GM23338 (cell line): ENCODE results near the gene MAD1L1.

Experiments used
- EZH2phosphoT487 ChIP-seq: fragments of 200-600 bp; sonication (generic); IDR thresholded peaks from one replicate; pipeline ENCODE4 v1.8.1; 2018; ENCODE audit warnings: antibody characterized with exemption; ENCODE audit not compliant: unreplicated experiment
- TF ChIP-seq, protein P1 (sequence below), 2 experiments: fragments of 200-600 bp in 1 of 2; sonication (generic) in 1 of 2; conservative IDR thresholded peaks; 2 replicates each; pipeline versions ENCODE4 v1.5.1 to v1.6.1; 2016 to 2017; ENCODE audit warnings: antibody characterized with exemption in 2 of 2, low read depth in 2 of 2, mild to moderate bottlenecking in 2 of 2, moderate library complexity in 1 of 2

DNA sequence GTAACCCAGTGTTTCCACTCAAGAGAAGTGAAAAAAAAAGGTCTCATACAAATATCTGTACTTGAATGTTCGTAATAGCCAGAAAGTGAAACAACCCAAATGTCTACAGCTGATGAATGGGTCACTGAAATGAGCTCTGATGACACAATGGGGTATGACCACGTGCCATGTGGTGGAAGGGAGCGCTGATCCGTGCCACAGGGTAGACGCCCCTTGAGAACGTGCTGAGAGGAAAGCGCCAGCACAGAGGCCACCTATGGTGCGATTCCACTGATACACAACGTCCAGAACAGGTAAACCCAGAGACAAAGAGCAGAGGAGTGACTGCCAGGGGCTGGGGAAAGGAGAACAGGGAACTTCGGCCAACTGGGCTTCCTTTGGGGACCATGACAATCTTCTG lies 50.3 kb downstream of the MAD1L1 start:
- TF ChIP-seq, protein P1, sequence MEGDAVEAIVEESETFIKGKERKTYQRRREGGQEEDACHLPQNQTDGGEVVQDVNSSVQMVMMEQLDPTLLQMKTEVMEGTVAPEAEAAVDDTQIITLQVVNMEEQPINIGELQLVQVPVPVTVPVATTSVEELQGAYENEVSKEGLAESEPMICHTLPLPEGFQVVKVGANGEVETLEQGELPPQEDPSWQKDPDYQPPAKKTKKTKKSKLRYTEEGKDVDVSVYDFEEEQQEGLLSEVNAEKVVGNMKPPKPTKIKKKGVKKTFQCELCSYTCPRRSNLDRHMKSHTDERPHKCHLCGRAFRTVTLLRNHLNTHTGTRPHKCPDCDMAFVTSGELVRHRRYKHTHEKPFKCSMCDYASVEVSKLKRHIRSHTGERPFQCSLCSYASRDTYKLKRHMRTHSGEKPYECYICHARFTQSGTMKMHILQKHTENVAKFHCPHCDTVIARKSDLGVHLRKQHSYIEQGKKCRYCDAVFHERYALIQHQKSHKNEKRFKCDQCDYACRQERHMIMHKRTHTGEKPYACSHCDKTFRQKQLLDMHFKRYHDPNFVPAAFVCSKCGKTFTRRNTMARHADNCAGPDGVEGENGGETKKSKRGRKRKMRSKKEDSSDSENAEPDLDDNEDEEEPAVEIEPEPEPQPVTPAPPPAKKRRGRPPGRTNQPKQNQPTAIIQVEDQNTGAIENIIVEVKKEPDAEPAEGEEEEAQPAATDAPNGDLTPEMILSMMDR (conservative IDR thresholded peaks at IDR 0.05; ENCODE audit: low read depth in 2 of 2) = no peak
- TF ChIP-seq EZH2phosphoT487 = no peak
